ENCODE data around the gene PCSK5. TPM values are rescaled to one million over a fixed set of nuclear protein-coding genes. Genes with fewer than 3 reads are reported as not detected.

The PCSK5 gene
- total and polyA plus RNA-seq, 2 donors (not counting 3 experiments of a cell fraction or from before 2014, with no cell fraction given), result 2.6 to 4.8 TPM

- no peaks in the 10 kb centered on the region for H3K79me2 ChIP-seq (ENCODE audit: control insufficient read depth, insufficient read depth, low read length)
- TF ChIP-seq JUN (IDR thresholded peaks at IDR 0.05; ENCODE audit: borderline replicate concordance, insufficient read depth, insufficient read length, low read depth), result no peak
- TF ChIP-seq POLR2AphosphoS5 (IDR thresholded peaks at IDR 0.05; ENCODE audit: insufficient read depth, low read depth, low read length), result no peak
- TF ChIP-seq EZH2 (IDR thresholded peaks at IDR 0.05; ENCODE audit: borderline replicate concordance, low read depth, low read length, severe bottlenecking), result no peak
- no peak for TF ChIP-seq FOS (IDR thresholded peaks at IDR 0.05; ENCODE audit: borderline replicate concordance, insufficient read depth, low read length)
- no peak for TF ChIP-seq POLR2A (IDR thresholded peaks at IDR 0.05; ENCODE audit: low read depth, low read length)
- TF ChIP-seq GATA2 (IDR thresholded peaks at IDR 0.05; ENCODE audit: insufficient read depth, insufficient read length, low read depth, low read length), result no peak
- no peak for TF ChIP-seq CTCF (IDR thresholded peaks at IDR 0.05; ENCODE audit: extremely low read depth in 1 of 2, insufficient read depth in 1 of 2, low read depth in 1 of 2, low read length in 2 of 2)
- TF ChIP-seq MAX (IDR thresholded peaks at IDR 0.05; ENCODE audit: insufficient read depth, insufficient read length), result no peak
- no peak for TF ChIP-seq MYC (IDR thresholded peaks at IDR 0.05; ENCODE audit: low read depth, low read length)
- H4K20me1 ChIP-seq (replicated peaks; ENCODE audit: control insufficient read depth, extremely low read depth, insufficient read depth, low read length), result no peaks in the 10 kb centered on the region
- DNase-seq (ENCODE audit: low read depth, low spot score) (no peak), FAIRE-seq (no peak)
- H3K9me1 ChIP-seq (replicated peaks; ENCODE audit: control insufficient read depth, extremely low read depth, insufficient read depth, low read length), result no peaks in the 10 kb centered on the region
- no peak overlapping the region for H2AFZ ChIP-seq (ENCODE audit: low read depth, low read length)
- no peak overlapping the region for H3K27ac ChIP-seq (ENCODE audit: insufficient read depth, low read depth, low read length)
- dilution Hi-C loops (cut with MboI; ENCODE audit: extremely low pct_ligation_motif_present, low sequenced_read_pairs) (no loop called here), intact Hi-C loops (cut with micrococcal nuclease) (no loop called here)
- no peaks in the 10 kb centered on the region for H3K36me3 ChIP-seq (ENCODE audit: control insufficient read depth in 2 of 2, extremely low read depth in 1 of 2, insufficient read depth in 2 of 2, low read length in 2 of 2)
- H3K27me3 ChIP-seq (ENCODE audit: control insufficient read depth in 2 of 2, insufficient read depth in 2 of 2, low read length in 2 of 2), result no peaks in the 10 kb centered on the region
- H3K9ac ChIP-seq (replicated peaks; ENCODE audit: extremely low read depth, insufficient read depth, low read length), result no peak overlapping the region
- H3K9me3 ChIP-seq (replicated peaks; ENCODE audit: control insufficient read depth, insufficient read depth, low read length), result no peaks in the 10 kb centered on the region
- ChIA-PET CTCF (interaction anchor here (1.0 kb wide), 1 partner anchor 192 kb away, joined by 3 read pairs; no protein-coding TSS in a partner anchor), POLR2A (no interaction called here)
- H3K4me2 ChIP-seq (ENCODE audit: insufficient read depth, low read length), result no peak overlapping the region
- no peaks in the 10 kb centered on the region for H3K4me1 ChIP-seq (ENCODE audit: control insufficient read depth, extremely low read depth, insufficient read depth, low read length)
- no peak overlapping the region for H3K4me3 ChIP-seq (replicated peaks in 1 of 3; ENCODE audit: insufficient read depth in 1 of 3, low read depth in 1 of 3, low read length in 3 of 3)
- BruUV-seq (replicated peaks), result no TSS peak
These were observed 219.5 kb downstream of the PCSK5 start for GRCh38 chr9:76109953-76110352.
